Raji (cell line): Measurements from ENCODE around the gene SLC35B4.

Source experiments
- POLR2A ChIP-seq: IDR thresholded peaks from 2 replicates; pipeline ENCODE4 v1.6.1; 2011; ENCODE audit warnings: low read depth, low read length, control low read depth; ENCODE audit not compliant: insufficient read depth

The SLC35B4 gene

GRCh38 chr7:134343796-134344195 lies 27.1 kb upstream of the SLC35B4 start:
- no peak for TF ChIP-seq POLR2A

DNA sequence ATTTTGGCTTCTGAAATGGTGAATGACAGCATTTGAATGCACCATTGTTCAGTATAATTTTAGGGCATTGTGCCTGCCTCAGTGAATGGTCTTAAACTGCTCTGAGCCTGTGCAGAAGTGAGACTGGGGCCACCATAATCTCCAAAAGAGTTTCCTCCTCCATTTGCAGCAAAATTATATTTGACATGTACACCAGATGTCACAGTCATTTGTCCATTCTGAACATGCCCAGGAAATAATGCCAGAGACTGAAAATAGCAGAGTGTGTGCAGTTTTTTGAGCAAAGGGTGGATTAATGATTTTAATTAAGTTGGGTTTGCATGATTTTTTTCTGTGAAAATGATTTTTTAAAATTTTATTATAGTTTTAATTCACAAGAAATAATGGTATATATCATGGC lies 26.4 kb upstream of the SLC35B4 start:
- no peak for TF ChIP-seq POLR2A

GRCh38 chr7:134339475-134339874 lies 22.7 kb upstream of the SLC35B4 start:
- TF ChIP-seq POLR2A, result no peak

DNA sequence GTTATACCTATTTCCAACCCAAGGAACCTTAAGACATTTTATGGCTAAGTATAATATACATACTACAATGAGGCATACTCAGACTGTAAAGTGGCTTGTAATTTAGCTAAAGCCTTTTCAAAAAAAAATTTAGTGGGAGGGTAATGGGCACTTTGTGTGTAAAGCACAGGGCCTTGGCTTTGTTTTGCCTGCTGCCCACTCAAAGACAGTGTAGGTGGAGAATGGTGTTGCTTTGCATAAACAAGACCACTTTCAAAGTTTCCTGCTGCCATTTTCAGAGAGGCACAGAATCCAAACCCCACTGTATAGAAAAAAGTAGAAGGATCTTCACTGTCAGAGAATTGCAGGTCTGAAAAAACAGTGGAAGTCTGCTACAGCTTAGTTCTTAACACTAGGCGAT lies 21.2 kb upstream of the SLC35B4 start:
- no peak for TF ChIP-seq POLR2A

DNA sequence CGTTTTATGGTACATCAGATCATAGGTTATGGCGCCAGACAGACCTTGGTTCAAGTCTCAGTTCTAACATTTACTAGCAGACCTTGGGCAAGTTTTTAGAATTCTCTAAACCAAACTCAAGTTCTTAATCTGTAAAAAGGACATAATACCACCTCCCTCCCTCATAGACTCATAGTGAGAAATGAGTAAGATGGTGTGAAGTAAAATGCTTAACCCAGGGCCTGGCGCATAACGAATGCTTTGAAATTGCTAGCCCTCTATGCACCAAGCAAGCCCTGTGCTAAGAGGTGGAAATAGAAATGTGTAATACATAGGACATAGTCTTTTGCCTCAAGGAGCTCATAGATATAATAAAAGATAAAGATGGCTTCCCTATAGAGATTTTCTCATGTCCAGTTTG lies 17.7 kb upstream of the SLC35B4 start:
- no peak for TF ChIP-seq POLR2A

DNA sequence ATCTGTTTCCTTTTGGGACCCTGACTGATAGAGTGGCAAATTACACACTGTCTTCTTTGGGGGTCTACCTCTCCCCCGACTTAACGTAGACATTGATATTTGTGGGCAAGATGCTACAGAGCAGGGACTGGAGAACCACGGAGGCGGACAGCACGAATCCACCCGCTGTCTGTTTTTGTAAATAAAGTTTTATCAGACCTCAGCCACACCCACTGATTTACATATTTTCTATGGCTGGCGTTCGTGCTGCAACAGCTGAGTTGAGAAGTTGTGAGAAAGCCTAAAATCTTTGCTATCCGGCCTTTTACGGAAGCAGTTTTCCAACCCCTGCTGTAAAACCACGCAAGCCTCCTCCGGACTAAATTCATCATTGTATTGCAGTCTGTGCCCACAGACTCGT lies 17.2 kb upstream of the SLC35B4 start:
- no peak for TF ChIP-seq POLR2A

- TF ChIP-seq POLR2A, result no peak
Measured at GRCh38 chr7:134332892-134333291, 16.2 kb upstream of the SLC35B4 start.

DNA sequence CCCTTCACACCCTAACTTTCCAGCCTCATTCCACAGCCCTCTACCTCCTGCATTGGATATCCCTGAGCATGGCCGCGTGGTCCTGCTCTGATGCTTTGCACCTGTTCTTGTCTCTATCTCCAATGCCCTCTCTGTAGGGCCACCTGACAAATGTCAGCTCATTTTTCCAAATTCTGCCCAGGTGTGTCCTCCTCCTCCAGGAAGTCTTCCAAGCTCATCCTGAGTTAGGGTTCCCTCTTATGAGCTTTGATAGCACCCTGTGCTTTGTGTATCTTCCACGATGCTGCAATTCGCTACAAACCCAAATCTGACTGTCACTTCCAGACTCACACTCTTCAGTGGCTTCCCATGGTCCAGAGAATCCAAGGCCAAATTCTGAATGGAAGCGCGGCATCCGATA lies 14.7 kb upstream of the SLC35B4 start:
- TF ChIP-seq POLR2A, result no peak

DNA sequence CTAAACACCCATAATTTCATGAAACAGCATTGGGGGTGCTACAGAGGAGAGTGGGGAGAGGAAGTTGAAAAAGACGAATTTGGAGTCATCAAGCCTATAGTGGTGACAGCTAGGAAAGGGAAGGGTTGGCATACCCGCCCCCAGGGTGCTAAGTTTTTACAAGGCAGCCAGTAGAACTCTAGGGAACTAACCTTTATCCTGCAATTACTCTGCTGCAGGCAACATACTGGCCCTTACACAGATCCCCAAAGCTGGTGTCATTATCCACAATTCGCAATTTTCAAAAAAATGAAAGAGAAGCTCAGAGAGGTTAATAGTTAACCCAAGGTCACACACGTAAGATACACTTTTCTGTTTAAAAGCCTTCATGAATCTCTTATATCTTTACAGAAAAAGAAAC lies 14.2 kb upstream of the SLC35B4 start:
- TF ChIP-seq POLR2A, result no peak

GRCh38 chr7:134329614-134330346 lies 13.1 kb upstream of the SLC35B4 start:
- no peak for TF ChIP-seq POLR2A

DNA sequence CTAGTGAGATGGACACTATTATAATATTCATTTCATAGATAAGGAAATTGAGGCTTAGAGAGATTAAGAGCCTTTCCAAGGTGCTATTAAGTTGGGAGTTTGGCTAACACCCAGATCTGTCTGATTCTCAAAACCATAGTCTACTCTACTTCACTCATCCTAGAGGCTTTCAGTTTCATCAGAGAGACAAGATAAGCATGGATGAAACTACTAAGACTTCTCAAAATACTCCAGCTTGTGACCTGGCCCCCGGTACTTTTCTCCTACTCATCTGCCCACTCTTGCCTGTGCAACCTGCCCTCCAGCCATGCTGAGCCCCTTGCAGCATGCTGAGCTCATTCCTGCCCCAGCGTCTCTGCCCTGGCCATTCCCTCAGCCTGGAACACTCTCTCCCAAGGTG lies 12.2 kb upstream of the SLC35B4 start:
- TF ChIP-seq POLR2A, result no peak

DNA sequence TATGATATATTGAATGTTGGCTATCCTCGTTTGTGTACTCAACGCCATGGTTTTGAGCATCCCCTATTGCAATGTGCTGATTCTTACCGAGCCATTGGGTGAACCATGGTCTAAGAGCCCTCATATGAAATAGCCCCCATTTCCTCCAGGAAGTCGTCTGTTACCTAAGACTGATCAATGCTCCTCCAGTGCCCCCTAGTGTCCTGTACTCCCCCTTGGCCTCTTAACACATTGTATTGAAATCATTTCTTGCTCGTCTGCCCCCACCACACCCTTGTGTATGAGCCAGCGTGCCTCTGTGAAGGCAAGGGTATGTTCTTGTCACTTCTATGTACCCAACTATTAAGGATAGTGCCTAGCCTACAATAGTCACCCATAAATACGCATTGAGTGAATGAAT lies 11.2 kb upstream of the SLC35B4 start:
- no peak for TF ChIP-seq POLR2A

- TF ChIP-seq POLR2A, result no peak
Measured at GRCh38 chr7:134324107-134324506, 7.4 kb upstream of the SLC35B4 start.

DNA sequence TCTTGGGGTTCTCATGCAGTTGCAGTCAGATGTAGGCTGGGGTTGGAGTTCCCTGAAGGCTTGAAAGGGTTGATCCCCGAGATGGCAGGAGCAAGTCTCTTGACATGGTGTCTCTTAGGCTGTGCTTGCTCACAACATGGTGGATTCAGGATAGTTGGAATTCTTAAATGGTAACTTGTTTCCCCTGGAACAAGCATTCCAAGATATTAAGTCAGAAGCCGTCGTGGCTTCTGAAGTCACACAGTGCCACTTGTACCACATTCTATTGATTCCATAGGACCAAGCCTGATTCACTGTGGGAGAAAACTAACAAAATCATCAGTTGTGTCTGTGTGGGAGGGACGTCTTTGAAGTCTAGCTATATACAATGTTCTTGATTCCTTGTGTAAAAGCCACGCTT lies 3.5 kb upstream of the SLC35B4 start:
- no peak for TF ChIP-seq POLR2A

- no peak for TF ChIP-seq POLR2A
Measured at GRCh38 chr7:134318443-134318842, 1.7 kb upstream of the SLC35B4 start.

DNA sequence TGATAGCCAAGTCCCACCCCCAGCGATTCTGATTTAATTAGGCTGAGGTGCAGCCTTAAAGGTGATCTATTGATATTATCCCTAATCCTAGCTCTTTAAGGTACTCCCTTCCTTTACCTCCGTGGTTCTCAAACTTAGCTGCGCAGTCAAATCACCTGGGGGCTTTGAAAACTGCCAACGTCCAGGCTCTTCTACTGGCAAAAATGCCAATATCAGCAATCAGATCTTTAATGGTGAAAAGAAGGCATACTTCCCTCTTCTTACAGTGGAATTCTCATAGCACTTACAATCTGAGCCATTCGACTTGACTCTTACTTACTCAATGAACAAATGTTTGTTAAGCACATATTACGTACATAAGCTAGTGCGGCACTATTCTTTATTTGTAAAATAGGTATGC lies 704 bp upstream of the SLC35B4 start:
- no peak for TF ChIP-seq POLR2A
